Mesenchymal stem cell (in vitro differentiated cells and primary cell): Measurements from ENCODE around the gene ROR2.

ENCODE experiments used
- DNase-seq: peaks from one replicate; pipeline ENCODE4 v3.0.0-alpha.2; 2013
- H2AFZ ChIP-seq: one replicate; pipeline ENCODE4 v1.6.1; 2013; ENCODE audit warnings: low read depth, mild to moderate bottlenecking, control low read depth, inconsistent platforms, low read length, moderate library complexity
- H2AK5ac ChIP-seq: 2 replicates; pipeline ENCODE4 v1.6.1; 2013; ENCODE audit warnings: low read length, moderate library complexity, mild to moderate bottlenecking, inconsistent platforms; ENCODE audit not compliant: severe bottlenecking
- H2BK120ac ChIP-seq: one replicate; pipeline ENCODE4 v1.6.1; 2013; ENCODE audit warnings: low read depth, mild to moderate bottlenecking, inconsistent platforms, low read length, moderate library complexity
- H2BK12ac ChIP-seq, 2 experiments: one replicate each; pipeline ENCODE4 v1.6.1; 2013; ENCODE audit warnings: inconsistent platforms in 2 of 2, low read length in 2 of 2, mild to moderate bottlenecking in 2 of 2, moderate library complexity in 2 of 2, control low read depth in 1 of 2
- H2BK15ac ChIP-seq: one replicate; pipeline ENCODE4 v1.6.1; 2013; ENCODE audit warnings: mild to moderate bottlenecking, low read depth, inconsistent platforms; ENCODE audit not compliant: poor library complexity, severe bottlenecking
- H2BK5ac ChIP-seq: 2 replicates; pipeline ENCODE4 v1.6.1; 2013; ENCODE audit warnings: low read depth, mild to moderate bottlenecking, low read length, control low read depth, inconsistent platforms; ENCODE audit not compliant: poor library complexity, severe bottlenecking
- H3K14ac ChIP-seq, 2 experiments: one replicate each; pipeline ENCODE4 v1.6.1; 2013; ENCODE audit warnings: inconsistent platforms in 2 of 2, low read length in 2 of 2, control low read depth in 1 of 2, mild to moderate bottlenecking in 1 of 2, moderate library complexity in 1 of 2
- H3K18ac ChIP-seq, 2 experiments: one replicate each; pipeline ENCODE4 v1.6.1; 2013; ENCODE audit warnings: inconsistent platforms in 2 of 2, low read length in 2 of 2, control low read depth in 1 of 2, low read depth in 1 of 2, mild to moderate bottlenecking in 1 of 2
- H3K23ac ChIP-seq, 2 experiments: one replicate each; pipeline ENCODE4 v1.6.1; 2013; ENCODE audit warnings: inconsistent platforms in 2 of 2, low read length in 2 of 2, mild to moderate bottlenecking in 2 of 2, moderate library complexity in 2 of 2, control low read depth in 1 of 2
- H3K27ac ChIP-seq: 2 replicates; pipeline ENCODE4 v1.5.1; 2013; ENCODE audit warnings: mild to moderate bottlenecking, moderate library complexity, low read length, control low read depth, inconsistent platforms; ENCODE audit not compliant: poor library complexity, severe bottlenecking
- H3K27me3 ChIP-seq, 2 experiments: 2 replicates each; pipeline versions ENCODE4 v1.6.1 to v1.7.0; 2013; ENCODE audit warnings: low read length in 2 of 2, mild to moderate bottlenecking in 2 of 2, moderate library complexity in 2 of 2, control low read depth in 1 of 2, inconsistent platforms in 1 of 2; ENCODE audit not compliant: control insufficient read depth in 1 of 2, insufficient read depth in 1 of 2
- H3K36me3 ChIP-seq, 2 experiments: 2 replicates each; pipeline versions ENCODE4 v1.6.1 to v1.7.0; 2013; ENCODE audit warnings: low read length in 2 of 2, control low read depth in 1 of 2, inconsistent platforms in 1 of 2, low read depth in 1 of 2, mild to moderate bottlenecking in 1 of 2; ENCODE audit not compliant: insufficient read depth in 2 of 2, control insufficient read depth in 1 of 2
- H3K4ac ChIP-seq, 2 experiments: one replicate each; pipeline ENCODE4 v1.6.1; 2013; ENCODE audit warnings: inconsistent platforms in 2 of 2, low read length in 2 of 2, mild to moderate bottlenecking in 2 of 2, moderate library complexity in 2 of 2, control low read depth in 1 of 2, low read depth in 1 of 2
- H3K4me1 ChIP-seq: 2 replicates; pipeline ENCODE4 v1.6.1; 2013; ENCODE audit warnings: low read depth, low read length, control low read depth; ENCODE audit not compliant: control insufficient read depth, insufficient read depth
- H3K4me2 ChIP-seq: 2 replicates; pipeline ENCODE4 v1.6.1; 2013; ENCODE audit warnings: low read length, mild to moderate bottlenecking, inconsistent platforms; ENCODE audit not compliant: poor library complexity, severe bottlenecking
- H3K4me3 ChIP-seq, 2 experiments: 2 replicates each; pipeline versions ENCODE4 v1.5.1 to v1.7.0; 2013; ENCODE audit warnings: low read length in 2 of 2, mild to moderate bottlenecking in 2 of 2, control low read depth in 1 of 2, low read depth in 1 of 2; ENCODE audit not compliant: insufficient read depth in 1 of 2
- H3K79me1 ChIP-seq: replicated peaks from 2 replicates; pipeline ENCODE4 v1.6.1; 2013; ENCODE audit warnings: mild to moderate bottlenecking, control low read depth, low read length, inconsistent platforms; ENCODE audit not compliant: poor library complexity, severe bottlenecking
- H3K9ac ChIP-seq: 2 replicates; pipeline ENCODE4 v1.7.0; 2013; ENCODE audit warnings: mild to moderate bottlenecking, low read length, moderate library complexity
- H3K9me3 ChIP-seq: 2 replicates; pipeline ENCODE4 v1.7.0; 2013; ENCODE audit warnings: mild to moderate bottlenecking, low read length; ENCODE audit not compliant: control insufficient read depth
- H4K8ac ChIP-seq: one replicate; pipeline ENCODE4 v1.6.1; 2013; ENCODE audit warnings: inconsistent platforms, mild to moderate bottlenecking, low read length, moderate library complexity
- H4K91ac ChIP-seq: one replicate; pipeline ENCODE4 v1.6.1; 2013; ENCODE audit warnings: mild to moderate bottlenecking, low read length, inconsistent platforms
- WGBS: methylation state at CpG from one replicate; pipeline ENCODE4 v1.1.7; 2013; ENCODE audit warnings: mixed read lengths; 5-methylcytosine and 5-hydroxymethylcytosine counted together

ROR2 gene

DNA sequence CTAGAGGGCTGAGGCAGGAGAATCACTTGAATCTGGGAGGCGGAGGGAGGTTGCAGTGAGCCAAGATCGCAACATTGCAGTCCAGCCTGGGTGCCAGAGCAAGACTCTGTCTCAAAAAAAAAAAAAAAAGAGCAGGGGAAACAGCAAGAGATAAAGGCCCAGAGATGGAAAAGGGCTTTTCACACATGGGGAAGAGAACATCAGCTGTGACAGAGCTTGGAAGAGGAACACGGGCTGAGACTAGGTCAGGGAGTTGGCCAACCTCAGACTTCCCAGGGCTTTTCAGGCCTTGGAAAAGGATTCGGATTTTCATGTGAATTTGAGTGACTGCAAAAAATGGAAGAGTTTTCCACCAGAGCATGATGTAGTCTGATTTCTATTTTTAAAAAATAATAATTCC is 294.4 kb downstream of the ROR2 start:
- Histone ChIP-seq H3K4me2 (no peak overlapping the region), H3K79me1 (no peaks in the 10 kb centered on the region), H2AK5ac (no peak overlapping the region), H4K8ac (no peak overlapping the region), H3K14ac (no peak overlapping the region), H2BK12ac (no peak overlapping the region), H3K27ac (no peak overlapping the region), H3K27me3 (no peaks in the 10 kb centered on the region), H3K18ac (no peak overlapping the region), H2BK5ac (no peak overlapping the region), H2BK15ac (no peak overlapping the region), H3K9ac (no peak overlapping the region), H4K91ac (no peak overlapping the region), H3K4me1 (no peaks in the 10 kb centered on the region), H3K9me3 (no peaks in the 10 kb centered on the region), H3K36me3 (no peaks in the 10 kb centered on the region), H2AFZ (no peak overlapping the region), H3K4ac (no peak overlapping the region), H3K23ac (no peak overlapping the region), H2BK120ac (no peak overlapping the region), H3K4me3 (no peak overlapping the region)
- DNase-seq, result no peak
- 96% methylated on average over 3 of the region's 4 CpGs for WGBS

DNA sequence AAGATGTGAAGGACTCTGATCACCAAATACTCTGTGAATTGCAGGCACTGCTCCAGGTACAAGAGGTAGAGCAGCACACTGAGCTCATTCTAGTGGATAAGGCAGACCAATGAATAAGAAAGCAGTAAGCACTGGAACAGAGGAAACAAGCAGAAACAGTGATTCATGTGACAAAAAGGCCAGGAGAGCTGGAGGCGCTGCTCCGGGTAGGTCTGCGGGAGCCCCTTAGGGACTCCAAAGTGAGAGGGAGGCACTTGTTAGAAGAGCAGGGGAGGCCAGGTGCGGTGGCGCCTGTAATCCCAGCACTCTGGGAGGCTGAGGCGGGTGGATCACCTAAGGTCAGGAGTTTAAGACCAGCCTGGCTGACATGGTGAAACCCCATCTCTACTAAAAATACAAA is 294.8 kb downstream of the ROR2 start:
- Histone ChIP-seq H3K9me3 (no peaks in the 10 kb centered on the region), H3K4me3 (no peak overlapping the region), H3K9ac (no peak overlapping the region), H2AFZ (no peak overlapping the region), H3K18ac (no peak overlapping the region), H3K14ac (no peak overlapping the region), H2BK15ac (no peak overlapping the region), H3K23ac (no peak overlapping the region), H3K4me1 (no peaks in the 10 kb centered on the region), H3K4me2 (no peak overlapping the region), H2BK12ac (no peak overlapping the region), H3K4ac (no peak overlapping the region), H3K36me3 (no peaks in the 10 kb centered on the region), H4K8ac (no peak overlapping the region), H2BK120ac (no peak overlapping the region), H3K27ac (no peak overlapping the region), H3K79me1 (no peaks in the 10 kb centered on the region), H2BK5ac (no peak overlapping the region), H3K27me3 (no peaks in the 10 kb centered on the region), H4K91ac (no peak overlapping the region), H2AK5ac (no peak overlapping the region)
- no peak for DNase-seq
- 77% methylated on average over 6 of the region's 6 CpGs for WGBS

DNA sequence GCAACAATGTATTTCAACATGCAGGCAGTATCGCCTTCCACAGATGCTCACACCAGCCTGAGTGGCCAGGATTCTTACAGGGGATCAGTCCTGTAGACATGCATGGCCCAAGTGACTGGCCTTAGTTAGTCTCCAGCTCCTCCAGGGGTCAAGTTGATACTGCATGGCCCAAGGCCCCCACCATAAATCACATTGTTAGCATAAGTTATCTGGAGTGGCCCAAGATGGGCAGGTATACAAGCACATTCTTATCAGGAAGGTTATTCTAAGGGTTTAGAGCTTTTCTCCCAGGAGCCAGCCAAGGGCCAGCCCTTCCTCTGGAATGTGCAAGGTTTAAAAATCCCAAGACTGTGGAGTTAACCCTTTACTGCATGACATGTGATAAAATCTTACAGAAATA is 295.5 kb downstream of the ROR2 start:
- Histone ChIP-seq H2BK12ac (no peak overlapping the region), H4K91ac (no peak overlapping the region), H2AFZ (no peak overlapping the region), H3K4me3 (no peak overlapping the region), H3K9ac (no peak overlapping the region), H2AK5ac (no peak overlapping the region), H3K9me3 (no peaks in the 10 kb centered on the region), H2BK5ac (no peak overlapping the region), H3K4me2 (no peak overlapping the region), H3K23ac (no peak overlapping the region), H2BK120ac (no peak overlapping the region), H4K8ac (no peak overlapping the region), H3K27ac (no peak overlapping the region), H3K4ac (no peak overlapping the region), H3K27me3 (no peaks in the 10 kb centered on the region), H2BK15ac (no peak overlapping the region), H3K36me3 (no peaks in the 10 kb centered on the region), H3K79me1 (no peaks in the 10 kb centered on the region), H3K14ac (no peak overlapping the region), H3K18ac (no peak overlapping the region), H3K4me1 (no peaks in the 10 kb centered on the region)
- DNase-seq, result no peak
- 96% methylated on average over 1 of the region's 1 CpG for WGBS

DNA sequence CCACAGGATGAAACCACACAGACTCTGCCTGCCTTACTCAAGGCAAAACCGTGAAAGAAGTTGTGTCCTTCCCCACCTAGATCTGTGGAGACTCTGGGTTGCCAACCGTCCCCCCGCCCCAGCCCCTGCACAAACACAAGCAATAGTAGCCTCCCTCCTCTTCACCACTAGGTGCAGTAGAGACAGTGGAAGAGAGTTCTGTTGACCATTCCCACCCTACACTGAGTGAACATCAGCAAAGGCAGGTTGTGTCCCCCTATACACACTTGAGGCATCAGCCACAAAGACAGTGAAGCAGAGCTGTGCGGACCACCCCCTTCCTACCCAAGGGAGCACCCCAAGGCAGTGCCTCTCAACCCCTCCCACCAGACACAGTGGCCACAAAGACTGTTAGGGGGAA is 302.7 kb downstream of the ROR2 start:
- Histone ChIP-seq H4K8ac (no peak overlapping the region), H2AFZ (no peak overlapping the region), H3K9me3 (no peaks in the 10 kb centered on the region), H3K4me3 (no peak overlapping the region), H4K91ac (no peak overlapping the region), H3K36me3 (no peaks in the 10 kb centered on the region), H3K18ac (no peak overlapping the region), H3K9ac (no peak overlapping the region), H3K27ac (no peak overlapping the region), H3K4ac (no peak overlapping the region), H2AK5ac (no peak overlapping the region), H3K23ac (no peak overlapping the region), H2BK12ac (no peak overlapping the region), H2BK15ac (no peak overlapping the region), H3K4me1 (no peaks in the 10 kb centered on the region), H3K14ac (no peak overlapping the region), H3K4me2 (no peak overlapping the region), H2BK5ac (no peak overlapping the region), H3K79me1 (no peaks in the 10 kb centered on the region), H3K27me3 (peaks cover 4 to 6% of the 10 kb centered on the region in 2 experiments), H2BK120ac (no peak overlapping the region)
- no peak for DNase-seq
- WGBS, result 88% methylated on average over 4 of the region's 4 CpGs
